GM12801 (cell line): ENCODE data around the gene UMOD.

Experiments used
- CTCF ChIP-seq: IDR thresholded peaks from one replicate; pipeline ENCODE4 v1.5.1; 2011; ENCODE audit warnings: control low read depth; ENCODE audit not compliant: insufficient read length; ENCODE audit errors: extremely low read depth

UMOD gene

DNA sequence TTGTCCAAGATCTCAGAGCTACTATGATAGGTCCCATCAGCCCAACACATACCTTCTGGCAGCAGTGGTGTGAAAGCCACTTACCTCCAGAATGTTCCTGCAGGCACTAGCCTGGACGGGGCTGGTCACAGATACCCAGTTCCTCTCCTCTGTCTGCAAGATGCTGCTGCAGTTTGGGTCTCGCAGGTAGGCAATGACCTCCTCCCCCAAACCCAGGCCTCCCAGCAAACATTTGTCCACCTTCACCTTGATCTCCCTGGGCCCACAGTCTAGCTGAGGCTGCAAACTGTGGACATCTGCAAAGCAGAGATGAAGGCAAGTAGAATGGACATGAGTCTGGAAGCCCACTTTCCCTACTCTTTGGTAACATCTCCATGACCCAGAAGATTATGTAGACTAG lies 32.3 kb downstream of the UMOD start:
- TF ChIP-seq CTCF, result no peak

DNA sequence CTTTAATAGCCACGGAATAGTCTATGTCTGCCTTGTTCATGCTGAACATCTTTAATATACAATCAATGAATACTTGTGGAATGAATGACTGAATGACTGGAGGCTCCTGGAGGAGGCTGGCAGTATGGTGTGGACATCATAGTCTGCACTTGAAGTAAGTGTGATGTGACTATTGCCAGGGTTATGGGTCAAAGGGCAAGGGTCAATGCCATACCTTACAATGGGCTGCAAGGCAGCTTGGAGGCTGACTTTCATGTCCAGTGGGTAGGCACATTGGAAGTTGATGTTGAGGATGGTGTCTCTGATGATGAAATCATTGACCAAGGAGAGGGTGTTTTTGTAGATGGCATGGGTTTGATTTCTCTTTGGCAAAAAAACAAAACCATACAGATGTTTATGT lies 33.1 kb downstream of the UMOD start:
- no peak for TF ChIP-seq CTCF

GRCh38 chr16:20318437-20318836 lies 34.1 kb downstream of the UMOD start:
- no peak for TF ChIP-seq CTCF

DNA sequence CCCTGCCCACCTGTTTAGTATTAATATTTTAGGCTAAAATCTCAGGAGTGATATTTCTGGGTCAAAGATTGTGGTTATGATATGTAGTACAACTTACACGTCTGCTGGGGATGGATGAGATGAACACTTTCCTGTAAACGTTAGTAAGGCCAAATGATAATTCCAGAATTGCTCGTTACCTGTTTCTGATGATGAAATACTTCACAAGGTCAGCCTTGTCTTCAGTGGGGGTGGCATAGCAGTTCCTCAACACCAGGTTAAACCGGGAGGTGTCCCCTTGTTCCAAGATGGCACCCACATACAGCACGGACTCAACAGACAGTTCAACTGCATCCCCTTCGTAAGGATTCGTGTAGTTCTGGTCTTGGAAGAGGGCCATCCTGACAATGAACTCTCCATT lies 34.5 kb downstream of the UMOD start:
- TF ChIP-seq CTCF, result no peak

DNA sequence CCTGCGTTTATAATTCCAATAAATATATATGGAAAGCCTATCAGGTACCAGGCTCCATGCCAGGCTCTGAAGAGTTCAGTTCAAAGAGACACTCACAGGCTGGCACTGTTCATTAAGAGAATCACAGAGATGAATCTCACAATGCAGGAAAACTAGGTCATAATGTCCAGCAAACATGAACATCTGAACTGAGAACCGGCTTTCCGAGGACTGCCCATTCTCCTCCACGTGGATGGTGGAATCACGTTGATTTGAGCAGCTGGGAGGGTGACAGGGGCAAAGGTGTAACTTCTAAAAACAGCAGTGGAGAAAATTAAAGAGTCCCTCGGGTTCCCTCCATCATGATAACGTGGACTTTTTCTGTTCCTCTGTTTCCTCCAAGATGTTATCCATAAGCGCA lies 35.4 kb downstream of the UMOD start:
- TF ChIP-seq CTCF, result no peak

- no peak for TF ChIP-seq CTCF
Measured at GRCh38 chr16:20316715-20317114, 35.8 kb downstream of the UMOD start.

DNA sequence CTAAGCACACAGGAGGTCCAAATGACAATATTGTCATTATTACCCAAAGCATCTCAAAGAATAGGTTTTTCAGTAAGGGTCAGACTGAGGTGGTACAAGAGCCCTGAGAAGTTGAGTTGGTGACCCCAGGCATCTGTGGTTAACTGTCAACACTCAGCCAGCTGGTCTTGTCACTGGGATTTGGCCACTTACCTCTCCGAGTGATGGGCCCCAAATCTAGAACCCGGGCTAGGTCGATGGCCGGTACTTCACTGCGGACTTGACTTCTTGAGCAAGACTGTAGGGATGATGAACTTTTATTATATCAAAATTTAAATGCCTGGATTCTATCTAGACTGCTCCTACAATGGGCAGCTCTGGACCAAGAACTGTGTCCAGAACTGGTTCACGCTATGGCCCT lies 36.8 kb downstream of the UMOD start:
- TF ChIP-seq CTCF, result no peak

DNA sequence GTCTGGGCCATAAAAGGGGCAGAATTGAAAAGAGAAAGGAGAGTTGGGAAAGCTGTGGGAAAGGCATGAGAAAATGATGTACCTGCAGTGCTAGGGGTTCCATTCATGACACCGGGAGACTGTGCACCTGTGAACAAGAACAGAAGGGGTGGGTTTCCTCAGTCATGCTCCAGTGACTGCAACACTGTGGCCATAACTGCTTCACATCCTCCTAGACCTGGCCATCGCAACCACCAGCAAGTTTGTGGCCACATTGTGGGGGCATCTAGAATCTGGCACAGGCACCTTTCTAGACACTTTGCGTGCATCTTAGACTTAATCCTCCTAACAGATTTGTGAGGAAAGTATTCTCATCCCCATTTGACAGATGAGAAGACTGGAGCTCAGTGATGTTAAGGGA lies 37.9 kb downstream of the UMOD start:
- TF ChIP-seq CTCF, result no peak
